ENCODE measurements around the gene TDG.

The TDG gene

GRCh38 chr12:103978384-103978982, 12.8 kb downstream of the TDG start:
- no peak overlapping the region for H2AFZ ChIP-seq (ENCODE audit: low read depth, low read length)
- H3K4me3 ChIP-seq (ENCODE audit: low read length): no peak overlapping the region
- no peak overlapping the region for H3K27ac ChIP-seq (ENCODE audit: low read length)
- no peaks in the 10 kb centered on the region for H3K9me3 ChIP-seq (ENCODE audit: insufficient read depth, low read length)
- no peak overlapping the region for H3K4me2 ChIP-seq (ENCODE audit: low read length)
- peaks cover 45% of the 10 kb centered on the region for H3K79me2 ChIP-seq (ENCODE audit: low read length)
- H3K9ac ChIP-seq (ENCODE audit: low read length): no peak overlapping the region
- no peak for TF ChIP-seq EZH2phosphoT487 (IDR thresholded peaks at IDR 0.05; ENCODE audit: low read depth)
- TF ChIP-seq CTCF (IDR thresholded peaks at IDR 0.05; ENCODE audit: low read depth, low read length): no peak
- 0 out of 2 replicates have a peak, but pooled peaks cover 4% of the 10 kb centered on the region for H4K20me1 ChIP-seq (ENCODE audit: insufficient read depth, low read length)
- peaks cover 35% of the 10 kb centered on the region for H3K36me3 ChIP-seq (replicated peaks; ENCODE audit: low read depth, low read length)
- no peaks in the 10 kb centered on the region for H3K27me3 ChIP-seq (ENCODE audit: low read depth, low read length)
- H3K4me1 ChIP-seq (ENCODE audit: low read length): no peaks in the 10 kb centered on the region

GRCh38 chr12:103986829-103987228, 21.2 kb downstream of the TDG start:
- H3K27ac ChIP-seq (ENCODE audit: low read length): no peak overlapping the region
- no peaks in the 10 kb centered on the region for H4K20me1 ChIP-seq (ENCODE audit: insufficient read depth, low read length)
- no peaks in the 10 kb centered on the region for H3K9me3 ChIP-seq (ENCODE audit: insufficient read depth, low read length)
- no peak overlapping the region for H3K4me2 ChIP-seq (ENCODE audit: low read length)
- no peak overlapping the region for H3K9ac ChIP-seq (ENCODE audit: low read length)
- TF ChIP-seq CTCF (IDR thresholded peaks at IDR 0.05; ENCODE audit: low read depth, low read length) (no peak), EZH2phosphoT487 (IDR thresholded peaks at IDR 0.05; ENCODE audit: low read depth) (no peak)
- H3K36me3 ChIP-seq (replicated peaks; ENCODE audit: low read depth, low read length): peaks cover 30% of the 10 kb centered on the region
- no peak overlapping the region for H3K4me3 ChIP-seq (ENCODE audit: low read length)
- no peaks in the 10 kb centered on the region for H3K4me1 ChIP-seq (ENCODE audit: low read length)
- H3K27me3 ChIP-seq (ENCODE audit: low read depth, low read length): no peaks in the 10 kb centered on the region
- H3K79me2 ChIP-seq (ENCODE audit: low read length): no peaks in the 10 kb centered on the region
- H2AFZ ChIP-seq (ENCODE audit: low read depth, low read length): no peak overlapping the region

- H3K4me2 ChIP-seq (ENCODE audit: low read length): no peak overlapping the region
- H3K36me3 ChIP-seq (replicated peaks; ENCODE audit: low read depth, low read length): peaks cover 8% of the 10 kb centered on the region
- no peak for TF ChIP-seq CTCF (IDR thresholded peaks at IDR 0.05; ENCODE audit: low read depth, low read length)
- TF ChIP-seq EZH2phosphoT487 (IDR thresholded peaks at IDR 0.05; ENCODE audit: low read depth): no peak
Observed at GRCh38 chr12:103994235-103994634, 28.6 kb downstream of the TDG start.

GRCh38 chr12:103996595-103996994, 30.9 kb downstream of the TDG start:
- TF ChIP-seq CTCF (IDR thresholded peaks at IDR 0.05; ENCODE audit: low read depth, low read length) (no peak), EZH2phosphoT487 (IDR thresholded peaks at IDR 0.05; ENCODE audit: low read depth) (no peak)
- Histone ChIP-seq H3K27me3 (ENCODE audit: low read depth, low read length) (peaks cover 8% of the 10 kb centered on the region; the same call in 1 of the 2 replicates), H4K20me1 (ENCODE audit: insufficient read depth, low read length) (no peaks in the 10 kb centered on the region), H2AFZ (ENCODE audit: low read depth, low read length) (no peak overlapping the region), H3K79me2 (ENCODE audit: low read length) (no peaks in the 10 kb centered on the region), H3K4me3 (ENCODE audit: low read length) (no peak overlapping the region), H3K27ac (ENCODE audit: low read length) (no peak overlapping the region), H3K4me2 (ENCODE audit: low read length) (no peak overlapping the region), H3K9ac (ENCODE audit: low read length) (no peak overlapping the region), H3K36me3 (replicated peaks; ENCODE audit: low read depth, low read length) (no peaks in the 10 kb centered on the region), H3K9me3 (ENCODE audit: insufficient read depth, low read length) (no peaks in the 10 kb centered on the region), H3K4me1 (ENCODE audit: low read length) (peaks cover 8% of the 10 kb centered on the region; the same call in 1 of the 2 replicates)

More at GRCh38 chr12:103994235-103994634, 28.6 kb downstream of the TDG start:
- Histone ChIP-seq H3K27me3 (ENCODE audit: low read depth, low read length) (peaks cover 3% of the 10 kb centered on the region; the same call in 1 of the 2 replicates), H3K79me2 (ENCODE audit: low read length) (no peaks in the 10 kb centered on the region), H3K9ac (ENCODE audit: low read length) (no peak overlapping the region), H3K27ac (ENCODE audit: low read length) (no peak overlapping the region), H3K4me3 (ENCODE audit: low read length) (no peak overlapping the region), H4K20me1 (ENCODE audit: insufficient read depth, low read length) (no peaks in the 10 kb centered on the region), H3K9me3 (ENCODE audit: insufficient read depth, low read length) (no peaks in the 10 kb centered on the region), H3K4me1 (ENCODE audit: low read length) (no peaks in the 10 kb centered on the region), H2AFZ (ENCODE audit: low read depth, low read length) (no peak overlapping the region)
